ENCODE data around the gene AFAP1. TPM values are rescaled to one million over a fixed set of nuclear protein-coding genes. Genes with fewer than 3 reads are reported as not detected.

The AFAP1 gene
- total and polyA plus RNA-seq, 2 donors (not counting 3 experiments of a cell fraction or from before 2014, with no cell fraction given): 32.3 to 103 TPM

GRCh38 chr4:7781366-7781765, 158.3 kb downstream of the AFAP1 start:
- Histone ChIP-seq H3K4me2 (ENCODE audit: insufficient read depth, low read length) (peak overlapping the region; percentile 53), H3K9ac (replicated peaks; ENCODE audit: extremely low read depth, insufficient read depth, low read length) (peak overlapping the region; percentile 72), H3K9me1 (replicated peaks; ENCODE audit: control insufficient read depth, extremely low read depth, insufficient read depth, low read length) (no peaks in the 10 kb centered on the region), H3K27ac (ENCODE audit: insufficient read depth, low read depth, low read length) (peak overlapping the region; percentile 93), H3K9me3 (replicated peaks; ENCODE audit: control insufficient read depth, insufficient read depth, low read length) (no peaks in the 10 kb centered on the region), H3K79me2 (ENCODE audit: control insufficient read depth, insufficient read depth, low read length) (peaks cover 69% of the 10 kb centered on the region), H2AFZ (ENCODE audit: low read depth, low read length) (no peak overlapping the region), H3K36me3 (ENCODE audit: control insufficient read depth in 2 of 2, extremely low read depth in 1 of 2, insufficient read depth in 2 of 2, low read length in 2 of 2) (peaks cover 27 to 56% of the 10 kb centered on the region in 2 experiments), H3K4me1 (ENCODE audit: control insufficient read depth, extremely low read depth, insufficient read depth, low read length) (peaks cover 62% of the 10 kb centered on the region), H3K4me3 (replicated peaks in 1 of 3; ENCODE audit: insufficient read depth in 1 of 3, low read depth in 1 of 3, low read length in 3 of 3) (no peak overlapping the region), H3K27me3 (ENCODE audit: control insufficient read depth in 2 of 2, insufficient read depth in 2 of 2, low read length in 2 of 2) (no peaks in the 10 kb centered on the region), H4K20me1 (replicated peaks; ENCODE audit: control insufficient read depth, extremely low read depth, insufficient read depth, low read length) (no peaks in the 10 kb centered on the region)
- ChIA-PET CTCF (interaction anchor here (1.2 to 2.0 kb wide), 8 partner anchors 11 to 156 kb away, joined by 3 to 11 read pairs (median 6); no protein-coding TSS in a partner anchor), POLR2A (no interaction called here)
- TF ChIP-seq CTCF (IDR thresholded peaks at IDR 0.05; ENCODE audit: extremely low read depth in 1 of 2, insufficient read depth in 1 of 2, low read depth in 1 of 2, low read length in 2 of 2) (no peak), FOS (IDR thresholded peaks at IDR 0.05; ENCODE audit: borderline replicate concordance, insufficient read depth, low read length) (peak; percentile 47), GATA2 (IDR thresholded peaks at IDR 0.05; ENCODE audit: insufficient read depth, insufficient read length, low read depth, low read length) (peak; percentile 57), EZH2 (IDR thresholded peaks at IDR 0.05; ENCODE audit: borderline replicate concordance, low read depth, low read length, severe bottlenecking) (no peak), JUN (IDR thresholded peaks at IDR 0.05; ENCODE audit: borderline replicate concordance, insufficient read depth, insufficient read length, low read depth) (peak; percentile 67), MYC (IDR thresholded peaks at IDR 0.05; ENCODE audit: low read depth, low read length) (peak; percentile 23), POLR2A (IDR thresholded peaks at IDR 0.05; ENCODE audit: low read depth, low read length) (no peak), POLR2AphosphoS5 (IDR thresholded peaks at IDR 0.05; ENCODE audit: insufficient read depth, low read depth, low read length) (peak; percentile 84)
- TF ChIP-seq, protein P1, sequence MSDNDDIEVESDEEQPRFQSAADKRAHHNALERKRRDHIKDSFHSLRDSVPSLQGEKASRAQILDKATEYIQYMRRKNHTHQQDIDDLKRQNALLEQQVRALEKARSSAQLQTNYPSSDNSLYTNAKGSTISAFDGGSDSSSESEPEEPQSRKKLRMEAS (IDR thresholded peaks at IDR 0.05; ENCODE audit: insufficient read depth, insufficient read length): no peak
- DNase-seq (ENCODE audit: low read depth, low spot score) (peak; percentile 78), FAIRE-seq (peak; percentile 98)
- no TSS peak for BruUV-seq (replicated peaks)
- intact Hi-C loops (cut with micrococcal nuclease): loop anchor here (1.0 kb wide), 3 partner anchors 11 to 47 kb away; no protein-coding TSS in a partner anchor
- dilution Hi-C loops (cut with MboI; ENCODE audit: extremely low pct_ligation_motif_present, low sequenced_read_pairs): no loop called here
